AG04449 (cell line): ENCODE data around the gene ACTR2.
"Not testable (repeated sequence)": the region's sequence is repeated elsewhere in the genome, so short reads cannot be mapped to it uniquely, and the experiment has no call there.

Experiments used
- CTCF ChIA-PET: fragments of 350-600 bp; formaldehyde crosslinking; extraction: SDS; loops from one replicate; lab custom pipeline; 2021; ENCODE audit warnings: antibody characterized with exemption; lab: Yijun Ruan, JAX
- POLR2A ChIA-PET: fragments of 400-600, 350-600 bp; formaldehyde crosslinking; extraction: SDS; loops from one replicate; lab custom pipeline; 2020; ENCODE audit warnings: antibody characterized with exemption, inconsistent platforms; lab: Yijun Ruan, JAX
- DNase-seq: peaks from one replicate; pipeline ENCODE4 v3.0.0-alpha.2; 2010; ENCODE audit warnings: low read depth, low spot score
- H3K4me3 ChIP-seq: 2 replicates; pipeline ENCODE4 v1.5.1; 2011; ENCODE audit warnings: low read depth, mild to moderate bottlenecking, control low read depth, low read length
- TF ChIP-seq, protein P1 (sequence below): IDR thresholded peaks from one replicate; pipeline ENCODE4 v1.5.1; 2011; ENCODE audit warnings: mild to moderate bottlenecking, moderate library complexity, low read length, control low read depth, inconsistent platforms; ENCODE audit not compliant: insufficient read depth; ENCODE audit errors: missing control alignments

ACTR2 gene

DNA sequence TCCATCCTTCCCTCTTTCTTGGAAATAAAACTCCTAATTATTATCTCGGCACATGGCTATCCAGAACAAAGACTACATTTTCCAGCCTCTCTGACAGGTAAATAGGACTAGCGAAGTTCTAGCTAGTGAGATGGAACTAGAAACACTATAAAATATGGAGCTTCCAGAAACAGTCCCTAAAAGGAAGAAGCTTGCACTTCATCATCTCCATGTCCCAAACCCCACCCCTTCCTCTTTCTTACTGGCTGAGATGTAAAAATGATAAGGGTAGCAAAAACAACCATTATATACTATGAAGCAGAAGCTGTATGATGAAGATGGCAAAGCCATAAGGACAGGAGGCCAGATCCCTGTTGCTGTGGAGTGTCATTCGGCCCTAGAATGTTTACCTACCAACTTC is 11.7 kb upstream of the ACTR2 start:
- POLR2A ChIA-PET: interaction anchor here (0.6 kb wide), 1 partner anchor 20 kb away, joined by 3 read pairs; no protein-coding TSS in a partner anchor
- TF ChIP-seq, protein P1, sequence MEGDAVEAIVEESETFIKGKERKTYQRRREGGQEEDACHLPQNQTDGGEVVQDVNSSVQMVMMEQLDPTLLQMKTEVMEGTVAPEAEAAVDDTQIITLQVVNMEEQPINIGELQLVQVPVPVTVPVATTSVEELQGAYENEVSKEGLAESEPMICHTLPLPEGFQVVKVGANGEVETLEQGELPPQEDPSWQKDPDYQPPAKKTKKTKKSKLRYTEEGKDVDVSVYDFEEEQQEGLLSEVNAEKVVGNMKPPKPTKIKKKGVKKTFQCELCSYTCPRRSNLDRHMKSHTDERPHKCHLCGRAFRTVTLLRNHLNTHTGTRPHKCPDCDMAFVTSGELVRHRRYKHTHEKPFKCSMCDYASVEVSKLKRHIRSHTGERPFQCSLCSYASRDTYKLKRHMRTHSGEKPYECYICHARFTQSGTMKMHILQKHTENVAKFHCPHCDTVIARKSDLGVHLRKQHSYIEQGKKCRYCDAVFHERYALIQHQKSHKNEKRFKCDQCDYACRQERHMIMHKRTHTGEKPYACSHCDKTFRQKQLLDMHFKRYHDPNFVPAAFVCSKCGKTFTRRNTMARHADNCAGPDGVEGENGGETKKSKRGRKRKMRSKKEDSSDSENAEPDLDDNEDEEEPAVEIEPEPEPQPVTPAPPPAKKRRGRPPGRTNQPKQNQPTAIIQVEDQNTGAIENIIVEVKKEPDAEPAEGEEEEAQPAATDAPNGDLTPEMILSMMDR: no peak
- CTCF ChIA-PET: interaction anchor here (1.4 to 4.1 kb wide), 3 partner anchors 10 to 28 kb away, joined by 3 to 17 read pairs (median 13); partner anchors contain the start of gene ACTR2
- no peak for DNase-seq
- H3K4me3 ChIP-seq: no peak overlapping the region

- no peak overlapping the region for H3K4me3 ChIP-seq
- DNase-seq: no peak
- TF ChIP-seq, protein P1: no peak
- CTCF ChIA-PET: interaction anchor here (1.1 kb wide), 1 partner anchor 353 kb away, joined by 3 read pairs; no protein-coding TSS in a partner anchor
- POLR2A ChIA-PET: no interaction called here
Observed at GRCh38 chr2:65220432-65221131, 7.0 kb upstream of the ACTR2 start.

GRCh38 chr2:65221275-65221674 is 6.4 kb upstream of the ACTR2 start:
- H3K4me3 ChIP-seq, POLR2A ChIA-PET, DNase-seq, CTCF ChIA-PET: not testable (repeated sequence)

DNA sequence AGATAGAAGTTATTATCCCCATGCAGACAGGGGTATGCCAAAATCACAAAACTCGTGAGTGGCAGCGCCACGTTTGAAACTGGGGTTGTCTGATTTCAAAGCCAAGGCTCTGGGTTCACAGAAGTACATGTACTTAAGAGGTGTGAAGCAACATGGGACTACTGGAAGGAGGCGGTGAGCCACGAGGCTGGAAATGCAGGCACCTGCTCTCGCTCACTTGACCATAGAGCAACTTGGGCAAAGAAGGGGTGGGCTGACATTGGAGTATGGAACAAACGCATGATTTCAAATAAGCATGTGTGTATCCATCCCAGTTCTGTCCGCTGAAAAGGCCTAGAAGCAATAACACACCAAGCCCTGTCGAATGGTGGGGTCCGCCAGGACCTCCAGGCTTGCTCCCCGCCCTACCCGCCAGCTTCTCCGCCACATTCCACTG is 593 bp upstream of the ACTR2 start:
- CTCF ChIA-PET: interaction anchor here (0.7 to 3.4 kb wide), 3 partner anchors 10 to 21 kb away, joined by 3 to 13 read pairs (median 7); no protein-coding TSS in a partner anchor
- POLR2A ChIA-PET: interaction anchor here (0.7 to 1.0 kb wide), 9 partner anchors 16 to 210 kb away, joined by 3 to 6 read pairs (median 3); partner anchors contain the start of genes CEP68, RAB1A and SPRED2
- no peak for DNase-seq
- peak overlapping the region; percentile 100 for H3K4me3 ChIP-seq
- TF ChIP-seq, protein P1: no peak

DNA sequence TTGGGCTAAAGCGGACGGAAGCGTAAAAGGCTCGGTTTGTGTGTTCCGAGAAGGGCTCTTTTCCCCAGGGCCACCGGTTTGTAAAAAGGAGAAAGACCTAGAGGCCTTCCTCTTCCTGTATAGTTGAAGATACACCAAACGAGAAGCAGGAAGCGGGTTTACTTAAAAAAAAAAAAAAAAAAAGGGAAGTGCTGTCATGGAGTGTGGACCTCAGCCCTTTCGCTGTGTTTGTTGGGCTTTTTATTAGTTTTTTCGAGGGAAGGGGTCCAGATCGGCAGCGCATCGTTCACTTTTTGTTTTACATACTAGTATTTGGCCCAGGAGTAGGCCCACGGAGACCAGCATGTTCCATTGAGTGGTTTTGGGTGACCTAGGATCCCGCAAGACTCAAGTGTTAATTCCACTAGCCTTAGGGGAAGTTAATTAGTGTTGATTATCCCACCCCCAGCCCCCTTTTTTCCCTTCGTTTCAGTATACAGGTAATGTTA is 676 bp downstream of the ACTR2 start:
- ChIA-PET CTCF (no interaction called here), POLR2A (interaction anchor here (0.6 kb wide), 1 partner anchor 13 kb away, joined by 3 read pairs; no protein-coding TSS in a partner anchor)
- TF ChIP-seq, protein P1: no peak
- no peak for DNase-seq
- peak overlapping the region; percentile 92 for H3K4me3 ChIP-seq

GRCh38 chr2:65231121-65231520 is 3.5 kb downstream of the ACTR2 start:
- TF ChIP-seq, protein P1: no peak
- H3K4me3 ChIP-seq: no peak overlapping the region; the same call in 1 of the 2 replicates
- ChIA-PET CTCF (interaction anchor here (1.0 kb wide), 1 partner anchor 188 kb away, joined by 3 read pairs; no protein-coding TSS in a partner anchor), POLR2A (interaction anchor here (0.8 kb wide), 1 partner anchor 101 kb away, joined by 3 read pairs; no protein-coding TSS in a partner anchor)
- no peak for DNase-seq
